Endometrial microvascular endothelial cells (primary cell): ENCODE measurements around the gene ANKRD17. TPM values are rescaled to one million over a fixed set of nuclear protein-coding genes. Genes with fewer than 3 reads are reported as not detected.
"Not testable (repeated sequence)": the region's sequence is repeated elsewhere in the genome, so short reads cannot be mapped to it uniquely, and the experiment has no call there.

Experiments
- in situ Hi-C: cut with HindIII; loops from 2 replicates; pipeline ENCODE4 v1.10.0; 2017; ENCODE audit warnings: low sequenced_read_pairs, low pct_unique_long_range_greater_than_20kb; ENCODE audit errors: inconsistent ontology term
- total RNA-seq: library from RNA; depleted of rRNA; stranded (reverse); fragments of >200 nt; gene quantifications from one replicate; pipeline ENCODE4 v1.2.3, GENCODE V29; 2015; ENCODE audit errors: inconsistent ontology term

The ANKRD17 gene
- total RNA-seq, result 42.9 TPM

- in situ Hi-C loops, result no loop called here
Observed at GRCh38 chr4:73258686-73259570, at the start of gene ANKRD17. TSS of gene ANKRD17 (minus strand) at chr4:73258798. CDS start at chr4:73258668, 130 bp downstream.

- in situ Hi-C loops, result no loop called here
Observed at GRCh38 chr4:73308286-73308685, 49.7 kb upstream of the ANKRD17 start.

- in situ Hi-C loops, result no loop called here
Observed at GRCh38 chr4:73303711-73304110, 45.1 kb upstream of the ANKRD17 start.

- in situ Hi-C loops, result no loop called here
Observed at GRCh38 chr4:73299548-73300280, 41.1 kb upstream of the ANKRD17 start.

GRCh38 chr4:73292661-73293060, 34.1 kb upstream of the ANKRD17 start:
- in situ Hi-C loops, result not testable (repeated sequence)

- in situ Hi-C loops, result no loop called here
Observed at GRCh38 chr4:73281982-73282381, 23.4 kb upstream of the ANKRD17 start.

GRCh38 chr4:73281396-73281795, 22.8 kb upstream of the ANKRD17 start:
- in situ Hi-C loops, result no loop called here

GRCh38 chr4:73277201-73277600, 18.6 kb upstream of the ANKRD17 start:
- in situ Hi-C loops, result no loop called here

- in situ Hi-C loops, result no loop called here
Observed at GRCh38 chr4:73275318-73275654, 16.7 kb upstream of the ANKRD17 start.

- in situ Hi-C loops, result no loop called here
Observed at GRCh38 chr4:73272816-73273215, 14.2 kb upstream of the ANKRD17 start.

GRCh38 chr4:73267050-73267449, 8.5 kb upstream of the ANKRD17 start:
- in situ Hi-C loops, result no loop called here

GRCh38 chr4:73259571-73260090, 1.0 kb upstream of the ANKRD17 start:
- in situ Hi-C loops, result no loop called here

GRCh38 chr4:73258436-73258685, 237 bp downstream of the ANKRD17 start:
- in situ Hi-C loops, result no loop called here

- in situ Hi-C loops, result no loop called here
Observed at GRCh38 chr4:73257651-73258435, 755 bp downstream of the ANKRD17 start.

GRCh38 chr4:73257234-73257633, 1.4 kb downstream of the ANKRD17 start:
- in situ Hi-C loops, result no loop called here

GRCh38 chr4:73255847-73256246, 2.8 kb downstream of the ANKRD17 start:
- in situ Hi-C loops, result not testable (repeated sequence)

- in situ Hi-C loops, result no loop called here
Observed at GRCh38 chr4:73252001-73252400, 6.6 kb downstream of the ANKRD17 start.

- in situ Hi-C loops, result no loop called here
Observed at GRCh38 chr4:73251384-73251783, 7.2 kb downstream of the ANKRD17 start.

GRCh38 chr4:73250642-73251041, 8.0 kb downstream of the ANKRD17 start:
- in situ Hi-C loops, result no loop called here
